ENCODE results near the gene CDH16. TPM values are rescaled to one million over a fixed set of nuclear protein-coding genes. Genes with fewer than 3 reads are reported as not detected.

Gene CDH16
- total RNA-seq, 1 experiment from 2014 or later, result not detected

DNA sequence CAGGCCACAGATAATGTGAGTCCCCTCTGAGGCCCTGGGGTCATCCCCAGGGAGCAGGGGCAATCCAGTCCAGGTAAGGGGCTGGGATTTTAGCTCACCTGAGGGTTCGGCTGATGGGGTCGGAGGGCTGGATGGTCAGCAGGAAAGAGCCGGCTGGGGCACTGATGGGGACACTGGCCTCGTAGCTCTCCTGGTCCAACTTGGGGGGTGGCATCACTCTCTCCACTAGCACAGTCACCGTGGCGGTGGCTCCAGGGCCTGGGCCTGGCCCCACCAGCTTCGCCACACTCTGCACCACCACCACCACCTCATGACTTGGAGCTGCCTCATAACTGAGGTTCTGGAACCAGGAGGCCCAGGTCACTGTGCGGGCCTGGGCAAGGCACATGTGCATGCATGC, 6.9 kb downstream of the CDH16 start:
- ChIA-PET CTCF (interaction anchor here (3.1 kb wide), 1 partner anchor 17 kb away, joined by 11 read pairs; no protein-coding TSS in a partner anchor), POLR2A (interaction anchor here (0.8 to 2.5 kb wide), 3 partner anchors 16 to 23 kb away, joined by 3 to 7 read pairs (median 5); partner anchors contain the start of gene CIAO2B)
- TF ChIP-seq, protein P1, sequence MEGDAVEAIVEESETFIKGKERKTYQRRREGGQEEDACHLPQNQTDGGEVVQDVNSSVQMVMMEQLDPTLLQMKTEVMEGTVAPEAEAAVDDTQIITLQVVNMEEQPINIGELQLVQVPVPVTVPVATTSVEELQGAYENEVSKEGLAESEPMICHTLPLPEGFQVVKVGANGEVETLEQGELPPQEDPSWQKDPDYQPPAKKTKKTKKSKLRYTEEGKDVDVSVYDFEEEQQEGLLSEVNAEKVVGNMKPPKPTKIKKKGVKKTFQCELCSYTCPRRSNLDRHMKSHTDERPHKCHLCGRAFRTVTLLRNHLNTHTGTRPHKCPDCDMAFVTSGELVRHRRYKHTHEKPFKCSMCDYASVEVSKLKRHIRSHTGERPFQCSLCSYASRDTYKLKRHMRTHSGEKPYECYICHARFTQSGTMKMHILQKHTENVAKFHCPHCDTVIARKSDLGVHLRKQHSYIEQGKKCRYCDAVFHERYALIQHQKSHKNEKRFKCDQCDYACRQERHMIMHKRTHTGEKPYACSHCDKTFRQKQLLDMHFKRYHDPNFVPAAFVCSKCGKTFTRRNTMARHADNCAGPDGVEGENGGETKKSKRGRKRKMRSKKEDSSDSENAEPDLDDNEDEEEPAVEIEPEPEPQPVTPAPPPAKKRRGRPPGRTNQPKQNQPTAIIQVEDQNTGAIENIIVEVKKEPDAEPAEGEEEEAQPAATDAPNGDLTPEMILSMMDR (IDR thresholded peaks at IDR 0.05; ENCODE audit: unreplicated experiment), result no peak
- Mint-ChIP-seq H3K9me3 (ENCODE audit: unreplicated experiment) (no peaks in the 10 kb centered on the region), H3K27ac (ENCODE audit: low read depth, unreplicated experiment) (no peak overlapping the region), H3K27me3 (ENCODE audit: insufficient read depth, unreplicated experiment) (no peaks in the 10 kb centered on the region), H3K36me3 (ENCODE audit: insufficient read depth, unreplicated experiment) (no peaks in the 10 kb centered on the region), H3K4me3 (ENCODE audit: unreplicated experiment) (no peak overlapping the region), H3K4me1 (ENCODE audit: insufficient read depth, unreplicated experiment) (peaks cover 14% of the 10 kb centered on the region)
- no TSS peak for BruUV-seq (replicated peaks)
- intact Hi-C loops (cut with micrococcal nuclease), result no loop called here
- DNase-seq (ENCODE audit: unreplicated experiment), result no peak

DNA sequence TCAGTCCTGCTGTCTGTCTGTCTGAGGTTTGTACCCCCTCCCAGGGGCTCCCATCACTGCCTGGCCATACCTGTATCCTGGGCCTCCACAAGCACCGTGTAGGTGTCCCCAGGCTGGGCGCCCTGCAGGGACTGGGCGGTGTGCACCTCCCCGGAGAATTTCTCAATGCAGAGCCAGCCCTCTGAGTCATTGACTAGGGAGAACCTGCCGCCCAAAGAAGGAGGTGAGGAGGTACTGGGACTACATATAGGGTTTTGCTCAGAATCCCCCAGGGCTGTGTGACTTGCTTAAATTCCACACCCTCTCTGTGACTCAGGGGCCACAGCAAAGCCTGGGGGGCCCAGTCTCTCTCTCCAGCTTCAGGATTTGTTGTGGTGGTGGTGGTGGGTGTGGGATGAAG, 7.6 kb downstream of the CDH16 start:
- Mint-ChIP-seq H3K4me3 (ENCODE audit: unreplicated experiment) (no peak overlapping the region), H3K4me1 (ENCODE audit: insufficient read depth, unreplicated experiment) (peaks cover 14% of the 10 kb centered on the region), H3K27ac (ENCODE audit: low read depth, unreplicated experiment) (no peak overlapping the region), H3K36me3 (ENCODE audit: insufficient read depth, unreplicated experiment) (no peaks in the 10 kb centered on the region), H3K9me3 (ENCODE audit: unreplicated experiment) (no peaks in the 10 kb centered on the region), H3K27me3 (ENCODE audit: insufficient read depth, unreplicated experiment) (no peaks in the 10 kb centered on the region)
- CTCF ChIA-PET, result interaction anchor here (0.6 to 3.1 kb wide), 5 partner anchors 9 to 106 kb away, joined by 3 to 11 read pairs (median 8); no protein-coding TSS in a partner anchor
- POLR2A ChIA-PET, result interaction anchor here (1.0 to 2.5 kb wide), 6 partner anchors 9 to 23 kb away, joined by 3 to 11 read pairs (median 4); partner anchors contain the start of gene CIAO2B
- peak; percentile 74 for DNase-seq (ENCODE audit: unreplicated experiment)
- TF ChIP-seq, protein P1 (IDR thresholded peaks at IDR 0.05; ENCODE audit: unreplicated experiment), result no peak
- no TSS peak for BruUV-seq (replicated peaks)
- intact Hi-C loops (cut with micrococcal nuclease), result no loop called here

DNA sequence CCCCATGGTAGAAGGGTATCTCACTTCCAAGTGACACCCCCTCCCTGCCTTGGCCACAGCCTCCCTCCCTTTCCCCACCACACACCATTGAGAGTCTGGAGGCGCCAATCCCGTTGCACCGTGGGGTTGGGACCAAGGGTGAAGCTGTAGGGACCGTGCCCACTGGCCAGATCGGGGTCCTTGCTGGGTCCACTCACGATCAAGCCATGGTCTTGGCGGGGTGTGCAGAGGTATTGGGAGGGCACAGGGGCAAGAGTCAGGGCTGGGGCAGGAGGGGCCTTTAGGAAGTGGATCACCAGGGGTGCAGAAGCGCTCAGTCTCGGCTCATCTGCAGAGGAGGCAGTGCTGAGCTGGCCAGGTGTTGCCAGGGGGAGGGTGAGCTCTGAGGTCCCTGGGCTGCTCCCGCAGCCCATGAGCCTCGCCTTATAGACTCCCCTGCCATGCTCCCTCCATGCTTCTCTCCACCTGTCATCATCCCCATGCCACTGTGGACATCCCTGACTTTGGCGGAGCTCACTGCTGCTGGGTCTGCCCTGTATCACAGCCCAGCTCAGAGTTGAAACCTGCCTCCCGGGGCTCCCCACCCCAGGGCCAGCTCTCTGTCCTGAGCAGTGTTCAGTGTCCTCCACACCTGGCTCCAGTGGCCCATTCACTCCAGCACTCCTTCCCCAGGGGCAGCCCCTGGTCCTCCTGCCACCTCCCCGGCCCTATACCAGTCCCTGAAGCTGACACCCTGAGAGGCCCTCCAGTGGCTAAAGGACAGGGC, 8.3 kb downstream of the CDH16 start:
- Mint-ChIP-seq H3K9me3 (ENCODE audit: unreplicated experiment) (no peaks in the 10 kb centered on the region), H3K4me3 (ENCODE audit: unreplicated experiment) (no peak overlapping the region)

More for the DNA sequence above, 8.3 kb downstream of the CDH16 start:
- intact Hi-C loops (cut with micrococcal nuclease), result no loop called here
- H3K4me1 Mint-ChIP-seq (ENCODE audit: insufficient read depth, unreplicated experiment), result peaks cover 14% of the 10 kb centered on the region
- CTCF ChIA-PET, result interaction anchor here (0.6 to 3.1 kb wide), 8 partner anchors 7 to 500 kb away, joined by 3 to 11 read pairs (median 4); no protein-coding TSS in a partner anchor
- H3K27ac Mint-ChIP-seq (ENCODE audit: low read depth, unreplicated experiment), result no peak overlapping the region
- no peak for DNase-seq (ENCODE audit: unreplicated experiment)
- H3K27me3 Mint-ChIP-seq (ENCODE audit: insufficient read depth, unreplicated experiment), result no peaks in the 10 kb centered on the region
- BruUV-seq (replicated peaks), result no TSS peak
- TF ChIP-seq, protein P1 (IDR thresholded peaks at IDR 0.05; ENCODE audit: unreplicated experiment), result no peak
- no peaks in the 10 kb centered on the region for H3K36me3 Mint-ChIP-seq (ENCODE audit: insufficient read depth, unreplicated experiment)
- POLR2A ChIA-PET, result interaction anchor here (1.0 to 2.5 kb wide), 7 partner anchors 9 to 24 kb away, joined by 3 to 11 read pairs (median 4); partner anchors contain the start of gene CIAO2B

Data from MCF 10A (cell line).